GM23338 (cell line): ENCODE results near the gene CD38. TPM values are rescaled to one million over a fixed set of nuclear protein-coding genes. Genes with fewer than 3 reads are reported as not detected.

ENCODE experiments used
- ATAC-seq: fragments of 200-7000 bp; cut with Tn5 transposase; 3 replicates; pipeline ENCODE4 v1.9.1; 2020
- DNase-seq: peaks from one replicate; pipeline ENCODE4 v3.0.0-alpha.2; 2015; ENCODE audit warnings: low spot score
- H2AFZ ChIP-seq: fragments of 200-600 bp; sonication (generic); 2 replicates; pipeline ENCODE4 v1.8.0; 2016; ENCODE audit warnings: antibody characterized with exemption, mild to moderate bottlenecking, moderate library complexity
- H3F3A ChIP-seq: fragments of 200-600 bp; sonication (generic); replicated peaks from 2 replicates; pipeline ENCODE4 v1.8.0; 2017; ENCODE audit warnings: antibody characterized with exemption, mixed run types, low read depth
- H3K27ac ChIP-seq: fragments of 200-600 bp; sonication (generic); 2 replicates; pipeline ENCODE4 v1.6.1; 2016; ENCODE audit warnings: low read depth
- H3K27me3 ChIP-seq: fragments of 200-600 bp; sonication (generic); 2 replicates; pipeline ENCODE4 v1.8.0; 2016; ENCODE audit warnings: mild to moderate bottlenecking, mixed run types, moderate library complexity; ENCODE audit not compliant: insufficient read depth
- H3K36me3 ChIP-seq: fragments of 200-600 bp; sonication (generic); 2 replicates; pipeline ENCODE4 v1.8.0; 2016; ENCODE audit warnings: mild to moderate bottlenecking; ENCODE audit not compliant: insufficient read depth
- H3K4me1 ChIP-seq: fragments of 200-600 bp; sonication (generic); 2 replicates; pipeline ENCODE4 v1.8.0; 2016; ENCODE audit warnings: mild to moderate bottlenecking, moderate library complexity; ENCODE audit not compliant: insufficient read depth
- H3K4me2 ChIP-seq: fragments of 200-600 bp; sonication (generic); 2 replicates; pipeline ENCODE4 v1.7.1; 2017; ENCODE audit warnings: mixed run types
- H3K4me3 ChIP-seq: fragments of 200-600 bp; sonication (generic); 2 replicates; pipeline ENCODE4 v1.6.1; 2016; ENCODE audit warnings: mixed run types
- H3K79me2 ChIP-seq: fragments of 200-600 bp; sonication (generic); replicated peaks from 2 replicates; pipeline ENCODE4 v1.8.0; 2017; ENCODE audit warnings: mild to moderate bottlenecking; ENCODE audit not compliant: insufficient read depth
- H3K9me2 ChIP-seq: fragments of 200-600 bp; sonication (generic); 2 replicates; pipeline ENCODE4 v1.8.0; 2017; ENCODE audit not compliant: insufficient read depth
- H4K20me1 ChIP-seq: fragments of 200-600 bp; sonication (generic); replicated peaks from 2 replicates; pipeline ENCODE4 v1.8.0; 2017; ENCODE audit warnings: mild to moderate bottlenecking; ENCODE audit not compliant: insufficient read depth
- H3K27ac Mint-ChIP-seq: 2 replicates; pipeline ENCODE4 v1.8.0; 2020; ENCODE audit warnings: inconsistent platforms, mild to moderate bottlenecking, moderate library complexity, mixed read lengths
- H3K27me3 Mint-ChIP-seq: 3 replicates; pipeline ENCODE4 v1.8.0; 2022; ENCODE audit warnings: low read depth, mild to moderate bottlenecking, moderate library complexity, mixed read lengths, inconsistent platforms; ENCODE audit not compliant: insufficient read depth, poor library complexity
- H3K36me3 Mint-ChIP-seq: 3 replicates; pipeline ENCODE4 v1.8.0; 2021; ENCODE audit warnings: low read depth, mild to moderate bottlenecking, inconsistent platforms, moderate library complexity, mixed read lengths
- H3K4me1 Mint-ChIP-seq: 3 replicates; pipeline ENCODE4 v1.8.0; 2020; ENCODE audit warnings: mild to moderate bottlenecking, inconsistent platforms, mixed read lengths
- H3K4me3 Mint-ChIP-seq: 3 replicates; pipeline ENCODE4 v1.8.0; 2021; ENCODE audit warnings: moderate library complexity, mild to moderate bottlenecking, inconsistent platforms, mixed read lengths
- H3K9me3 Mint-ChIP-seq: 3 replicates; pipeline ENCODE4 v1.8.0; 2020; ENCODE audit warnings: moderate library complexity, mild to moderate bottlenecking, inconsistent platforms, mixed read lengths
- CREB1 ChIP-seq: fragments of 250-450 bp; sonication (Bioruptor Pico); IDR thresholded peaks from 2 replicates; pipeline ENCODE4 v1.5.0; 2020; ENCODE audit warnings: low read depth, mild to moderate bottlenecking, moderate library complexity
- CTCF ChIP-seq, 2 experiments: fragments of 200-600 bp in 1 of 2; sonication (generic) in 1 of 2; conservative IDR thresholded peaks; 2 replicates each; pipeline versions ENCODE4 v1.5.1 to v1.6.1; 2016 to 2017; ENCODE audit warnings: antibody characterized with exemption in 2 of 2, low read depth in 2 of 2, mild to moderate bottlenecking in 2 of 2, moderate library complexity in 1 of 2
- ETS1 ChIP-seq: IDR thresholded peaks from 2 replicates; pipeline ENCODE4 v1.6.1; 2016; ENCODE audit warnings: antibody characterized with exemption
- JUNB ChIP-seq: IDR thresholded peaks from one replicate; pipeline ENCODE4 v1.6.1; 2016; ENCODE audit warnings: antibody characterized with exemption; ENCODE audit not compliant: unreplicated experiment
- NANOG ChIP-seq: IDR thresholded peaks from 2 replicates; pipeline ENCODE4 v1.6.1; 2016; ENCODE audit warnings: antibody characterized with exemption, borderline replicate concordance
- POLR2AphosphoS5 ChIP-seq: IDR thresholded peaks from 2 replicates; pipeline ENCODE4 v1.6.1; 2016; ENCODE audit warnings: antibody characterized with exemption, low read depth
- REST ChIP-seq: IDR thresholded peaks from one replicate; pipeline ENCODE4 v1.6.1; 2018; ENCODE audit warnings: antibody characterized with exemption; ENCODE audit not compliant: unreplicated experiment
- STAT1 ChIP-seq: IDR thresholded peaks from one replicate; pipeline ENCODE4 v1.6.1; 2016; ENCODE audit warnings: antibody characterized with exemption; ENCODE audit not compliant: unreplicated experiment
- ZNF114 ChIP-seq: fragments of 250-450 bp; sonication (Bioruptor Pico); IDR thresholded peaks from 2 replicates; pipeline ENCODE4 v1.5.0; 2020; ENCODE audit warnings: mild to moderate bottlenecking, moderate library complexity
- ZNF462 ChIP-seq: fragments of 250-450 bp; sonication (Bioruptor Pico); IDR thresholded peaks from 2 replicates; pipeline ENCODE4 v1.5.0; 2020; ENCODE audit warnings: mild to moderate bottlenecking, moderate library complexity
- polyA plus RNA-seq: library from polyadenylated mRNA; unstranded; fragments of >200 nt; fragmentation: Nextera tagmentation; extraction: Ambion mirVana; gene quantifications from 2 replicates; pipeline ENCODE4 v1.2.1, GENCODE V29; 2016
- total RNA-seq: library from RNA; depleted of rRNA; stranded (reverse); fragments of >200 nt; shearing (Covaris generic); gene quantifications from 2 replicates; pipeline ENCODE4 v1.2.3, GENCODE V29; 2014

CD38 gene
- total and polyA plus RNA-seq, 2 experiments from 2014 or later = 0.17 to 0.24 TPM

- Histone ChIP-seq H3K79me2 (no peaks in the 10 kb centered on the region), H2AFZ (no peak overlapping the region), H3K4me2 (no peak overlapping the region), H3K27ac (no peak overlapping the region), H3K4me3 (no peak overlapping the region), H3K9me2 (no peaks in the 10 kb centered on the region), H4K20me1 (no peaks in the 10 kb centered on the region), H3K4me1 (no peaks in the 10 kb centered on the region), H3K27me3 (no peaks in the 10 kb centered on the region), H3F3A (no peaks in the 10 kb centered on the region), H3K36me3 (no peaks in the 10 kb centered on the region)
- Mint-ChIP-seq H3K4me1 (no peaks in the 10 kb centered on the region), H3K27ac (no peak overlapping the region), H3K9me3 (peaks cover 3% of the 10 kb centered on the region; the same call in 1 of the 3 replicates), H3K27me3 (peaks cover 6% of the 10 kb centered on the region), H3K4me3 (no peak overlapping the region), H3K36me3 (0 out of 3 replicates have a peak, but pooled peaks cover 2% of the 10 kb centered on the region)
- TF ChIP-seq CREB1 (CRISPR knock-in tag) = no peak
- no peak for TF ChIP-seq ETS1
- no peak for TF ChIP-seq ZNF462
- no peak for TF ChIP-seq NANOG
- TF ChIP-seq ZNF114 (CRISPR knock-in tag) = no peak
- no peak for TF ChIP-seq JUNB
- TF ChIP-seq STAT1 = no peak
- no peak for TF ChIP-seq CTCF (conservative IDR thresholded peaks at IDR 0.05; ENCODE audit: low read depth in 2 of 2)
- TF ChIP-seq POLR2AphosphoS5 = no peak
- no peak for TF ChIP-seq REST
- DNase-seq (no peak), ATAC-seq (no peak)
Measured at GRCh38 chr4:15740764-15741404, 37.2 kb upstream of the CD38 start.
